ENCODE data around the gene RSL1D1. TPM values are rescaled to one million over a fixed set of nuclear protein-coding genes. Genes with fewer than 3 reads are reported as not detected.

RSL1D1 gene
- total and polyA plus RNA-seq, 2 of the 8 experiments (the other 6 are each of a cell fraction or from before 2014, with no cell fraction given), result 41.3 to 292 TPM

- Histone ChIP-seq H4K91ac (replicated peaks; ENCODE audit: insufficient read length, low read length) (no peak overlapping the region), H2BK120ac (replicated peaks; ENCODE audit: low read depth, low read length) (no peak overlapping the region), H3K36me3 (ENCODE audit: control insufficient read depth in 2 of 4, insufficient read depth in 4 of 4, low read length in 3 of 4) (peaks cover 62 to 97% (median 88%) of the 10 kb centered on the region in 4 experiments), H3K23ac (ENCODE audit: insufficient read length) (no peak overlapping the region), H2BK15ac (ENCODE audit: low read length) (no peak overlapping the region), H2BK12ac (ENCODE audit: low read depth, low read length) (no peak overlapping the region), H3K9me3 (ENCODE audit: insufficient read depth in 2 of 2, low read depth in 1 of 2, low read length in 1 of 2) (no peaks in the 10 kb centered on the region), H3K27ac (ENCODE audit: low read depth, low read length) (no peak overlapping the region), H3K56ac (replicated peaks; ENCODE audit: insufficient read length, low read depth, low read length) (no peak overlapping the region), H4K8ac (ENCODE audit: extremely low read depth, insufficient read depth, low read length) (no peak overlapping the region), H2AFZ (ENCODE audit: low read length) (no peak overlapping the region), H3K14ac (ENCODE audit: insufficient read length) (no peak overlapping the region), H3K18ac (ENCODE audit: extremely low read depth, low read length) (no peak overlapping the region), H3K4me3 (ENCODE audit: extremely low read depth in 1 of 4, insufficient read depth in 2 of 4, low read depth in 3 of 4, low read length in 4 of 4) (no peak overlapping the region), H3K4me1 (replicated peaks in 1 of 4; ENCODE audit: control insufficient read depth in 3 of 4, insufficient read depth in 4 of 4, low read length in 3 of 4) (peaks cover 0 to 5% (median 0%) of the 10 kb centered on the region in 4 experiments; a peak in 1 of 7 replicates), H4K5ac (ENCODE audit: insufficient read length, low read depth, low read length) (no peak overlapping the region), H4K20me1 (replicated peaks in 1 of 2; ENCODE audit: control insufficient read depth in 1 of 2, insufficient read depth in 2 of 2, low read length in 2 of 2) (peaks cover 15 to 21% of the 10 kb centered on the region in 2 experiments), H2BK20ac (ENCODE audit: low read length) (no peak overlapping the region), H3K79me1 (ENCODE audit: low read depth, low read length) (peaks cover 7% of the 10 kb centered on the region), H2BK5ac (ENCODE audit: low read depth, low read length) (no peak overlapping the region), H3K4me2 (ENCODE audit: insufficient read depth in 1 of 2, low read depth in 2 of 2, low read length in 2 of 2) (no peak overlapping the region), H3K9ac (replicated peaks in 1 of 4; ENCODE audit: extremely low read depth in 1 of 4, low read depth in 3 of 4, low read length in 3 of 4) (no peak overlapping the region), H3K79me2 (ENCODE audit: control insufficient read depth in 1 of 2, insufficient read depth in 2 of 2, low read length in 2 of 2) (peaks cover 0 to 16% of the 10 kb centered on the region in 2 experiments; a peak in 3 of 4 replicates), H3K23me2 (ENCODE audit: low read depth, low read length) (no peaks in the 10 kb centered on the region), H3K27me3 (replicated peaks in 1 of 4; ENCODE audit: control insufficient read depth in 3 of 4, extremely low read depth in 1 of 4, insufficient read depth in 3 of 4, low read length in 3 of 4) (no peaks in the 10 kb centered on the region), H3K4ac (replicated peaks; ENCODE audit: insufficient read length, low read depth, low read length) (no peak overlapping the region), H2AK5ac (ENCODE audit: low read depth, low read length) (no peak overlapping the region)
- POLR2A ChIA-PET (ENCODE audit: partially characterized antibody), result interaction anchor here (0.9 to 1.2 kb wide), 5 partner anchors 11 to 104 kb away, joined by 3 to 5 read pairs (median 3); no protein-coding TSS in a partner anchor
- FAIRE-seq (no peak), DNase-seq (ENCODE audit: low read depth in 1 of 2, low spot score in 2 of 2) (no peak)
- CTCF ChIA-PET (ENCODE audit: partially characterized antibody), result interaction anchor here (1.0 kb wide), 1 partner anchor 227 kb away, joined by 3 read pairs; no protein-coding TSS in a partner anchor
- 92% methylated on average over 7 of the region's 7 CpGs; no CpG with 5 or more reads in 1 of the 2 experiments for WGBS, 2 experiments (ENCODE audit: extremely low coverage in 1 of 2, insufficient coverage in 1 of 2, insufficient read length in 1 of 2, insufficient replicate concordance in 2 of 2, low coverage in 1 of 2, low lambda C conversion rate in 2 of 2, missing lambda C conversion rate in 1 of 2)
- no peak for TF ChIP-seq TBP (IDR thresholded peaks at IDR 0.05; ENCODE audit: low read depth, low read length)
- TF ChIP-seq JUN (IDR thresholded peaks at IDR 0.05; ENCODE audit: low read depth, low read length), result no peak
- no peak for TF ChIP-seq CREB1 (IDR thresholded peaks at IDR 0.05)
- no peak for TF ChIP-seq KDM1A (IDR thresholded peaks at IDR 0.05; ENCODE audit: borderline replicate concordance, low read length)
- no peak for TF ChIP-seq NANOG (IDR thresholded peaks at IDR 0.05; ENCODE audit: insufficient read depth, low read depth, low read length, poor library complexity, severe bottlenecking)
- TF ChIP-seq SIN3A (conservative IDR thresholded peaks at IDR 0.05 in 1 of 2, IDR thresholded peaks at IDR 0.05 in 1 of 2; ENCODE audit: low read depth in 1 of 2, low read length in 2 of 2), result no peak
- no peak for TF ChIP-seq SRF (IDR thresholded peaks at IDR 0.05; ENCODE audit: low read depth, low read length)
- TF ChIP-seq CTBP2 (IDR thresholded peaks at IDR 0.05; ENCODE audit: borderline replicate concordance, insufficient read depth, insufficient read length, low read length), result no peak
- TF ChIP-seq EGR1 (IDR thresholded peaks at IDR 0.05; ENCODE audit: borderline replicate concordance, low read depth, low read length), result no peak
- no peak for TF ChIP-seq EZH2 (IDR thresholded peaks at IDR 0.05; ENCODE audit: low read depth, low read length, severe bottlenecking)
- no peak for TF ChIP-seq TEAD4 (IDR thresholded peaks at IDR 0.05; ENCODE audit: low read depth, low read length)
- TF ChIP-seq TAF7 (optimal IDR thresholded peaks at IDR 0.05; ENCODE audit: borderline replicate concordance, low read depth, low read length), result no peak
- no peak for TF ChIP-seq SP2 (IDR thresholded peaks at IDR 0.05; ENCODE audit: low read length)
- no peak for TF ChIP-seq BACH1 (IDR thresholded peaks at IDR 0.05; ENCODE audit: low read length)
Measured at GRCh38 chr16:11841026-11841425, 10.3 kb downstream of the RSL1D1 start.

All from H1 (cell line).